GM12874 (cell line): ENCODE data around the gene MME.

Source experiments
- CTCF ChIP-seq: IDR thresholded peaks from 2 replicates; pipeline ENCODE4 v1.5.1; 2011; ENCODE audit warnings: low read depth, mild to moderate bottlenecking, control low read depth, low read length, moderate library complexity; ENCODE audit not compliant: insufficient read depth

MME gene

GRCh38 chr3:155228676-155229075 lies 148.6 kb downstream of the MME start:
- TF ChIP-seq CTCF = no peak

GRCh38 chr3:155229086-155229485 lies 149.0 kb downstream of the MME start:
- no peak for TF ChIP-seq CTCF

GRCh38 chr3:155230382-155230781 lies 150.3 kb downstream of the MME start:
- TF ChIP-seq CTCF = no peak

- TF ChIP-seq CTCF = no peak
These were observed 151.7 kb downstream of the MME start for GRCh38 chr3:155231792-155232191.

- TF ChIP-seq CTCF = no peak
These were observed 152.5 kb downstream of the MME start for GRCh38 chr3:155232605-155233004.

- TF ChIP-seq CTCF = no peak
These were observed 153.1 kb downstream of the MME start for GRCh38 chr3:155233213-155233612.
